GM18951 (cell line): ENCODE measurements around the gene SYT11.

Experiments used
- POLR2A ChIP-seq: IDR thresholded peaks from 4 replicates; pipeline ENCODE4 v1.6.1; 2011; ENCODE audit warnings: mild to moderate bottlenecking; ENCODE audit not compliant: insufficient read length, insufficient read depth; ENCODE audit errors: extremely low read depth
- in situ Hi-C: fragments of 300-500 bp; cut with MboI; formaldehyde crosslinking; loops from one replicate; pipeline ENCODE4 v1.12.0; 2022; ENCODE audit warnings: low sequenced_read_pairs, mixed read lengths, inconsistent platforms; ENCODE audit not compliant: unreplicated experiment

Gene SYT11

GRCh38 chr1:155897746-155898145 lies 38.4 kb downstream of the SYT11 start:
- TF ChIP-seq POLR2A = no peak

GRCh38 chr1:155898888-155899287 lies 39.5 kb downstream of the SYT11 start:
- in situ Hi-C loops = no loop called here
- TF ChIP-seq POLR2A = no peak

More at GRCh38 chr1:155897746-155898145, 38.4 kb downstream of the SYT11 start:
- in situ Hi-C loops = no loop called here

- in situ Hi-C loops = no loop called here
- no peak for TF ChIP-seq POLR2A
Measured at GRCh38 chr1:155899683-155900082, 40.3 kb downstream of the SYT11 start.

- in situ Hi-C loops = no loop called here
Measured at GRCh38 chr1:155900161-155900560, 40.8 kb downstream of the SYT11 start.

GRCh38 chr1:155904261-155904660 lies 44.9 kb downstream of the SYT11 start:
- TF ChIP-seq POLR2A = no peak
- in situ Hi-C loops = no loop called here

More at GRCh38 chr1:155900161-155900560, 40.8 kb downstream of the SYT11 start:
- TF ChIP-seq POLR2A = no peak

GRCh38 chr1:155909894-155910293 lies 50.5 kb downstream of the SYT11 start:
- in situ Hi-C loops = no loop called here
- TF ChIP-seq POLR2A = no peak

GRCh38 chr1:155910621-155911121 lies 51.3 kb downstream of the SYT11 start:
- in situ Hi-C loops = no loop called here
- TF ChIP-seq POLR2A = no peak

GRCh38 chr1:155911156-155912055 lies 52.0 kb downstream of the SYT11 start, which contains the start of gene RIT1:
TSS of gene RIT1 (minus strand) at chr1:155911349. CDS start at chr1:155910761, 588 bp downstream.
- peak; percentile 73 for TF ChIP-seq POLR2A
- in situ Hi-C loops = no loop called here

- in situ Hi-C loops = no loop called here
- no peak for TF ChIP-seq POLR2A
Measured at GRCh38 chr1:155912056-155912536, 52.7 kb downstream of the SYT11 start.

GRCh38 chr1:155913969-155914757 lies 54.8 kb downstream of the SYT11 start:
- no peak for TF ChIP-seq POLR2A

GRCh38 chr1:155918660-155919059 lies 59.3 kb downstream of the SYT11 start:
- no peak for TF ChIP-seq POLR2A
- in situ Hi-C loops = no loop called here

More at GRCh38 chr1:155913969-155914757, 54.8 kb downstream of the SYT11 start:
- in situ Hi-C loops = no loop called here

- in situ Hi-C loops = no loop called here
- no peak for TF ChIP-seq POLR2A
Measured at GRCh38 chr1:155919801-155920200, 60.4 kb downstream of the SYT11 start.

GRCh38 chr1:155920717-155921116 lies 61.4 kb downstream of the SYT11 start:
- in situ Hi-C loops = no loop called here
- TF ChIP-seq POLR2A = no peak
